ENCODE results near the gene OPRM1.

Gene OPRM1

GRCh38 chr6:154243793-154244750, 205.0 kb downstream of the OPRM1 start:
- no peak for DNase-seq

DNA sequence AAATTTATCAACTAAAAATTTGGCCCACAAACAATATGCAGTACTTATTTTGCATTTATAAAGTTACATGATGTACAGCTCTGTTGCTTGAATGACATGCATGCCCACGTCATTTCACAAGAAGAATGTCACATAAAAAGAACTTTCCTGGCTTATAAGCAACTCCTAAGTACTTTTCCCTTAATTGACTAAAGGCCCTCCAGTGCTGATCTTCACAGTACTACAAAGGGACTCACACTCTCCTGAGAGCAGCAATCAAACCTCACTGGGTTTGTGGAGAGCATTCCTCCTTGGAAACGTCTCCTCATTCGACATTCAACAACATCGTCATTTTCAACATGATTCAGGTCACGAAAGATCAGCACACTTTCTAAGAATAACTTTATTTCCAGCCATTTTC, 206.5 kb downstream of the OPRM1 start:
- no peak for DNase-seq

DNA sequence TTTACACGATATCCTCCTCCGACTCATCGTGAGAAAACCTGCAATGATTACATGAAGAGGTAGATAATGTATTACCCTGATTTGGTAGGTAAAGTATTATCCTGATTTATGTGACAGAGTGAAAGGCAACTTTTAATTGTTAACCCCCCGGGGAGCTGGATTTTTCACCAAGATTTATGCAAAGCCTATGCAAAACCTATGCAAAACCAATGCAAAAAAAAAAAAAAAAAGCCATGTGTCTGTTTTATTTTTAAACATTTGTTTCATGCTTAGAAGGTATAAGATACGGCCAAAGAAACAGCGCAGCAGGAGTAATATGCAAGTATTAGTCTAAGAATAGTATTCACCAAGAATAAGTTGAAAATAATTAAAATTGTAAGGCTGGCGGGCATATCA, 207.7 kb downstream of the OPRM1 start:
- DNase-seq: no peak

DNA sequence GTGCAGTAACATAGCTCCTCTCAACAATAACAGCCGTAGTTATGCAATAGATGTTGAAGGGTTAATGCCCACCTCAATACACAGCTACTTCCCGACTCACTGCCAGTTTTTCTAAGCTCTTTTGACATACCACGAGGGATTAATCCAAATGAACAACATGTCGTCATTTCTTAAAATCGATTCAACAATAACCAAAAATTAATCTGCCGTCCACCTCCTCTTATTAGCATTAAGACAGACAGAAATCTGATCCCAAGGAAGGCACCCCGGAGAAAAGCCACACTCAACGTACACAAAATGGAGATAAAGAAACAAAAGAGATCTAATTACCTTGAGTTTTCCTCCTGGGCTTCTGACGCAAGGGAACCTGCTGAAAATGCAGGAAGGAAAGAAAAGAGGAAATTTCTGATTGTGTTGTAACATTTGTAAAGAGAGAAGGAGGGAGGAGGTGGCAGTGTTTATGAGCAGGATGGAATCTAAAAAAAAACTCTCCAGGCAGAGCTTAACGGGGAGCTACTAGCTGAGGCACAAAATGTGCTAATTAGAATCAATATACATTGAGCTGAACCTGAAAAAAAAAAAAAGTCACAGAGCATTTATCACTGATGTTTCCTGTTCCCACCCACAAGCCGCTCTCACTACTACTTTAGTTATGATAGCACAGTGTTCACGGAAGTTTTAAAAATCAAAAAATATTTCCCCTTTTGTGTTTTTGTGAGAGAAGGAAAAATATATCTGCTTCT, 208.2 kb downstream of the OPRM1 start:
- DNase-seq: no peak

DNA sequence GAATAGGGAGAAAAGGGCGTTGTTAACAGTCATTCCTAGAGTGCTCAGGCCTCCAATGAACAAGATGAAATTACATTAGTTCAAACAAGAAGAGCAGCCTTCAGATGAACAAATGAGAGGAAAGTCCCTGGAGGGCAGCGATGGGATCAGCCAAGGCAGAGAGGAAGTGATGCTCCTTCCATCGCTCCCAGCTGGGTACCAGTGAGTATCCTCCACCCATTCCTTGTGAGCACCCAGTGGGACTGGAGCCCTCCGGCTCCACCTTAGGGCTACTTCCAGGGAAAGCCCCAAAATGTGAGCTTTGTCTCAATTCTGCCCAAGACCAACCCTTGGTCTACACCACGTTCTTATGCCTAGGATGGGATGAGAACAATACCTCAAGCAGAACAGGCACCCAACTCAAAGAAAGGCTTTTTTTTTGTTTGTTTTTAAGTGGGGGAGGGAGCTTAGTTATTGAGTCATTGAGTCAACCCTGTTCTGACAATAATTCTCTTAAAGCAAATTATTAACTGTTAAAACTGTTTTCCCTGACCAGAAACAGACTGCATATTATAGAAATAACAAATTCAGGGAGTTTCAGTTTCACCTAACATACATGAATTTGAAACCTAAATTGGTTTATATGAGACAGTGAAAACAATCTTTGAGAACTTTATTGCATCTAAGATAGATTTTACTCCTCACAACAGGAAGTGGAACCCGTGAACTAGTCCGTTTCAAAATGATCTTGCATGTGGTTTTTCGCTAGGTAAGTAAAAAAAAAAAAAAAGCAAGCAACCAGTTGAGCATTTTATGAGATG, 210.7 kb downstream of the OPRM1 start:
- no peak for DNase-seq

GRCh38 chr6:154251116-154251515, 212.1 kb downstream of the OPRM1 start:
- DNase-seq: no peak

GRCh38 chr6:154252678-154253077, 213.6 kb downstream of the OPRM1 start:
- DNase-seq: no peak

DNA sequence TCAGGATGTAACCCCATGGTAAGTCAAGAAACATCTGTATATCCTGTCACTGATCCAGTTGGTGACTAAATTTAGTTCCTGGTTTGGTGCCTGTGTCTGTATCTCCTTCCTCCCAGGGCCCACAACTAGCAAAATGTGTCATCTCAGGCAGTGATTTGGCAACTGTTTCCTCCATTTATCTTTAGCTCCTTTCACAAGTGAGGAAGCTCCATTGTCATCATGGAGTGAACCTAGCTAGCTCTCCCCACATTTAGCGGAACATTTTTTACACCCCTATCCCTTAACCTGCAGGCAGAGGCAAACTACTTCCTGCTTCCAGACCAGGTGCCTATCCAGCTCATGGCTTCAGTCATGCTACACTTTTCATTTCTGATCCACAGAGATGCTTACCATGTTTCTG, 218.0 kb downstream of the OPRM1 start:
- DNase-seq: no peak

- no peak for DNase-seq
Measured at GRCh38 chr6:154258064-154258757, 219.2 kb downstream of the OPRM1 start.

GRCh38 chr6:154261688-154262397, 222.8 kb downstream of the OPRM1 start:
- no peak for DNase-seq

DNA sequence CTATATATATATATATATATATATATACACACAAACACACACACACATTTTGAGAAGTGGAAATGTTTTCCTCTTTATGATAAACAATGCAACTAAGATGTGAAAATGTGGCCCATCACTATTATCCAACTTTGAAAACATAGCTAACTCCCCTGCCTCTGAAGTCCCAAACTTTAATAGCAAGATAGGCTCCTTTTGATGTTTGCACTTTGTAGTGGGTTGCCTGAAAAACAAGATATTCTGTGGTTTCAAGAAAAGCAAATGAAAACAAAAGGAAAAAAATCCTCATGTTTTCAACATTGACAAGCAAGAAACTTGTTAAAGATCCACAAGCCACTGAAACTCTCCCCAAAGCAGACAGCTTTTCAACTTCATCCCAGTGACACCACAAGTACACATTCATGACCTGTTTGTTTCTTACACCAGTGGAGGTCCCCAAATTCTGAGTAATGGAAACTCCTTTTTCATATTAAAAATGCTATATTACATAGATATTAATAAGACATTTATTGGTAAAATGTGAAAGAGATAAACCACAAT, 227.6 kb downstream of the OPRM1 start:
- no peak for DNase-seq

GRCh38 chr6:154267508-154268106, 228.6 kb downstream of the OPRM1 start:
- DNase-seq: no peak

GRCh38 chr6:154268486-154268885, 229.4 kb downstream of the OPRM1 start:
- DNase-seq: no peak

DNA sequence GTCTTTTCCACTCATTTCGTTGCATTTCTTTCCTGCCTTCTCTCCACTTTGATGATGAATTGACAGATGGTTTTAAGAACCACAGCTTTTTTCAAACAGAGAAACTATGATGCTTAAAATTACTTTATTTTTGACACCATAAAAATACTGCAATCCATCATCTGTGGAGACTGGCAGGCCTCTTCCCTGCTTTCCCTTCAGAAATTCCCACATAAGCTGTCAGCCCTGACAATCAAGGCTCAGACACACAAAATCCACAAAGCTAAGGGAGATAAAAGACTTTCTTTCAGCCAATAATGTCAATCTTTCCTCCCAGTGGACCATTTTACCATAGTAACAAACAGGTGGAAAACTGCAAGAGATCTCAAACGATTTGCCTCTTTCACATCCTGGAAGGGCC, 235.1 kb downstream of the OPRM1 start:
- no peak for DNase-seq

DNA sequence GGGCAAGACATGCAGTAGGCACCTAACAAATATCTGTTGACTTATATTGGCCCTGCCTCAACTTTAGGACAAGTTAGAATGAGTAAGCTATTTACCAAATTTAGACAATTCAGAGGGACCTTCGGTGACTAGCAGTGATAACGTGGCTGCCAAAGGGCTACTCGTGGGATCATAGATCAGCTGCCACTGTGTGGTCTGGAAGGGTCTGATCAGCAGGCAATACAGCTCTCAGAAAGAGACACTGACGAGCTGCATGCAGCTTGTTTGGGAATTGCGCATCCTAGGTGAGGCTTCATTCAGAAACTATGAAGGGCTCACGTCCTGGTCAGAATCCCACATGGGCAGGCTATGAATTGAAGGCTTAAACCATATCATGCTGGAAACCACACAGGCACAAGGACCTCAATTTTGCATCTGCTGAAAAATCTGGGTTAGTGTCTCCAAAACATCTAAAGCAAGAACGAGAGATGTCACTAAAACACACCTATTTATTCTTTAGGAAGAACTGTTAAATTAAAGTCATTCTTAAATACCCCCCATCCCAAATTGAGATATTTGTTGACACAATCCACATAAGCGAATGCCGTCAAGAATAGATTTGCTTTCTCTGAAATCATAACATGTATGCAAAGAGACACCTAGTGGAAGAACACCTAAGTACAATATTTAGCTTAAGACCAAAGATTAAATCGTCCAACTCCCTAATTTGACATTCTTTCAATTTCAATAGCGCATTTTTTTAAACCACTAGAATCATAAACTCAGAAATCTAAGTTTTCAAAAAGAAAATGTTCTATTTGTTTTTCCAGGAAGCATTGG, 238.0 kb downstream of the OPRM1 start:
- DNase-seq: no peak

GRCh38 chr6:154277629-154278017, 238.6 kb downstream of the OPRM1 start:
- DNase-seq: no peak

- DNase-seq: no peak
Measured at GRCh38 chr6:154280521-154280920, 241.5 kb downstream of the OPRM1 start.

DNA sequence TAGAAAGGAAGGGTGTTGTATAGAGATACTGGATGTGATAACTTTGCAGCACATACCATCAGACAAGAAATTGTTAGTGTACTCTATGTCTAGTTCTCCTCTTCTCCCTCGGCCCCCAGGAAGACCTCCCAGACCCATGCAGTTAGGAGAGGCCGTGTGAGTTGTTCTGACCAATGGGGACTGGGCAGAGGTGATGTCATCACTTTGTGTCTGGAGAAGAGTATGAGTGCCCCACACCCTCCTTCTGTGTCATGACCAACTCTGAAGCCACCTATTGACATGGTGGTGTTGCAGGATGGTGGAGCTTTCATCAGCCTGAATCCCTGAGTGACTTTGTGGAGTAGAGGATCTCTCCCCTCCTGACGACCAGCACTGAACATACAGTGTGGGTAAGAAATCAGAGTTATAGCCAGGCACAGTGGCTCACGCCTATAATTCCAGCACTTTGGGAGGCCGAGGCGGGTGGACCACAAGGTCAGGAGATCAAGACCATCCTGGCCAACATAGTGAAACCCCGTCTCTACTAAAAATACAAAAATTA, 245.3 kb downstream of the OPRM1 start:
- DNase-seq: no peak

- DNase-seq: no peak
Measured at GRCh38 chr6:154285826-154286225, 246.8 kb downstream of the OPRM1 start.
